Lower leg skin (tissue), 3 donors: ENCODE data around the gene SLC6A3.

Source experiments
- POLR2A ChIP-seq, 2 donors: fragments of 450-650 bp; IDR thresholded peaks; one replicate each; pipeline ENCODE4 v1.6.1; 2016 to 2017; ENCODE audit warnings: antibody characterized with exemption in 2 of 2, mild to moderate bottlenecking in 1 of 2, moderate library complexity in 1 of 2
- TF ChIP-seq, protein P1 (sequence below), 3 donors: fragments of 450-650 bp; IDR thresholded peaks; one replicate each; pipeline ENCODE4 v1.5.1; 2016; ENCODE audit warnings: antibody characterized with exemption in 3 of 3, mild to moderate bottlenecking in 3 of 3, moderate library complexity in 2 of 3

GRCh38 chr5:1362242-1363015, 82.8 kb downstream of the SLC6A3 start:
- TF ChIP-seq, protein P1, sequence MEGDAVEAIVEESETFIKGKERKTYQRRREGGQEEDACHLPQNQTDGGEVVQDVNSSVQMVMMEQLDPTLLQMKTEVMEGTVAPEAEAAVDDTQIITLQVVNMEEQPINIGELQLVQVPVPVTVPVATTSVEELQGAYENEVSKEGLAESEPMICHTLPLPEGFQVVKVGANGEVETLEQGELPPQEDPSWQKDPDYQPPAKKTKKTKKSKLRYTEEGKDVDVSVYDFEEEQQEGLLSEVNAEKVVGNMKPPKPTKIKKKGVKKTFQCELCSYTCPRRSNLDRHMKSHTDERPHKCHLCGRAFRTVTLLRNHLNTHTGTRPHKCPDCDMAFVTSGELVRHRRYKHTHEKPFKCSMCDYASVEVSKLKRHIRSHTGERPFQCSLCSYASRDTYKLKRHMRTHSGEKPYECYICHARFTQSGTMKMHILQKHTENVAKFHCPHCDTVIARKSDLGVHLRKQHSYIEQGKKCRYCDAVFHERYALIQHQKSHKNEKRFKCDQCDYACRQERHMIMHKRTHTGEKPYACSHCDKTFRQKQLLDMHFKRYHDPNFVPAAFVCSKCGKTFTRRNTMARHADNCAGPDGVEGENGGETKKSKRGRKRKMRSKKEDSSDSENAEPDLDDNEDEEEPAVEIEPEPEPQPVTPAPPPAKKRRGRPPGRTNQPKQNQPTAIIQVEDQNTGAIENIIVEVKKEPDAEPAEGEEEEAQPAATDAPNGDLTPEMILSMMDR (IDR thresholded peaks at IDR 0.05): no peak
- TF ChIP-seq POLR2A (IDR thresholded peaks at IDR 0.05): no peak
